Upper lobe of left lung (tissue), 4 donors: ENCODE results near the gene P2RX1.
A peak's percentile ranks its signal among the peaks of the same experiment; 100 is the strongest.

Source experiments
- CTCF ChIP-seq, 6 experiments: fragments of 450-650 bp in 4 of 6; fragments of 200-600 bp in 2 of 6; sonication (generic) in 2 of 6; IDR thresholded peaks; one replicate each; pipeline ENCODE4 v1.5.1; 2016 to 2019; ENCODE audit warnings: antibody characterized with exemption in 6 of 6
- EP300 ChIP-seq, 4 donors: sonication (generic); formaldehyde crosslinking; IDR thresholded peaks; one replicate each; pipeline ENCODE4 v1.5.1; 2017; ENCODE audit warnings: antibody characterized with exemption in 4 of 4, control low read depth in 2 of 4
- POLR2A ChIP-seq, 4 donors: fragments of 450-650 bp; IDR thresholded peaks; one replicate each; pipeline ENCODE4 v1.5.1; 2016 to 2017; ENCODE audit warnings: antibody characterized with exemption in 4 of 4, mild to moderate bottlenecking in 2 of 4
- POLR2AphosphoS5 ChIP-seq, 2 donors: sonication (generic); formaldehyde crosslinking; IDR thresholded peaks; one replicate each; pipeline ENCODE4 v1.5.1; 2017; ENCODE audit warnings: antibody characterized with exemption in 2 of 2

- TF ChIP-seq CTCF (IDR thresholded peaks at IDR 0.05) (no peak), POLR2A (IDR thresholded peaks at IDR 0.05) (peak in 1 of 4 donors; percentile 29), POLR2AphosphoS5 (IDR thresholded peaks at IDR 0.05) (peak; percentile 71 to 83), EP300 (IDR thresholded peaks at IDR 0.05) (no peak)
Measured at GRCh38 chr17:3886776-3887175, 29.5 kb downstream of the P2RX1 start.
